ENCODE results near the gene SDK2. TPM values are rescaled to one million over a fixed set of nuclear protein-coding genes. Genes with fewer than 3 reads are reported as not detected.
A peak's percentile ranks its signal among the peaks of the same experiment; 100 is the strongest.
"Not testable (repeated sequence)": the region's sequence is repeated elsewhere in the genome, so short reads cannot be mapped to it uniquely, and the experiment has no call there.

SDK2 gene
- total RNA-seq, 2 donors from 2014 or later: 0.08 to 0.14 TPM

GRCh38 chr17:73338566-73339197 is 305.6 kb downstream of the SDK2 start:
- DNase-seq (ENCODE audit: low spot score) (no peak), ATAC-seq (no peak)
- Mint-ChIP-seq H3K4me1 (ENCODE audit: low read depth in 2 of 2) (peaks cover 0 to 8% of the 10 kb centered on the region in 2 donors), H3K27ac (no peak overlapping the region), H3K4me3 (no peak overlapping the region), H3K27me3 (no peaks in the 10 kb centered on the region), H3K9me3 (no peaks in the 10 kb centered on the region), H3K36me3 (no peaks in the 10 kb centered on the region)

DNA sequence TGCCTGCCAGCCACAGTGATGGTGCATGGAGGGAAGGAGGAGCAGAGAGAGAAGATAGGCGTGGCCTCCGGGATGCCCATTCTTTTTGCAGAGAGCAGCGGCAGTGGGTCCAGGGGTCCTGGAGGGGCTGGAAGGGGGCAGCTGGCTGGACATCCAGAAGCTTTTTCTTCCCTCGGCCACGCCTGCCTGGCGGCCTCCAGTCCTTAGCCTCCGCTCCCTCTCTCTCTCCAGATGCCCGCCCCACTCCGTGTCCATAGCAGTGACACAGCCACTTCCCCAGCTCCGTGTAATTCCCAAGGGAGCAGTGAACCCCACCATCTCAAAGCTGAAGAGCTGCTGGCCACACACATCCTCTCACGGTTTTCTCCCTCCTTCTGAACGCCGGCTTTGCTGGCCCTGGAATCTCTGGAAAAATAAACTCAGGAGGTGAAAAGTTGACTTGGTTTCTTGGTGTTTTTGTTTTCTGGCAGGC is 306.2 kb downstream of the SDK2 start:
- peaks cover 0 to 8% of the 10 kb centered on the region in 2 donors for H3K4me1 Mint-ChIP-seq (ENCODE audit: low read depth in 2 of 2)
- no peaks in the 10 kb centered on the region for H3K36me3 Mint-ChIP-seq
- no peak overlapping the region for H3K27ac Mint-ChIP-seq
- DNase-seq (ENCODE audit: low spot score): no peak
- H3K9me3 Mint-ChIP-seq: no peaks in the 10 kb centered on the region
- H3K27me3 Mint-ChIP-seq: no peaks in the 10 kb centered on the region
- no peak for ATAC-seq
- no peak overlapping the region for H3K4me3 Mint-ChIP-seq

DNA sequence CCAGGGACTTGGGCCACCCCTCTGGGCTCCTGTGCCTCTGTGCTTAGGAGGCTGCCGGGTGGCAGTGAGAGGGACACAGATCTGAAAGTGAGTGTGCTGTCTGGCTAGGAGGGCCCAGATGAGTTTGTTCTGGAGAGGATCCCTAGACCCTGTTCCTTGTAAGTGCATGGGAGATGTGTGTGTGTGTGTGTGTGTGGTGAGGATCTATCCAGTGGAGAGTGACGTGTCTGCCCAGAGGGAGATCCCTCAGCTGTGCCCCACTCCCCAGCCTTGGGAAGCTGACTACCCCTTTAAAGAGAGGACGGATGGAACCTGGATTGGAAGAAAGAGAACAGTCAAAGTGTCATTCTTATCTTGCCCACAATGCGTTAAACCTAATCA is 306.9 kb downstream of the SDK2 start:
- no peak overlapping the region for H3K27ac Mint-ChIP-seq
- peaks cover 0 to 8% of the 10 kb centered on the region in 2 donors for H3K4me1 Mint-ChIP-seq (ENCODE audit: low read depth in 2 of 2)
- H3K27me3 Mint-ChIP-seq: no peaks in the 10 kb centered on the region
- H3K9me3 Mint-ChIP-seq: no peaks in the 10 kb centered on the region
- H3K36me3 Mint-ChIP-seq: no peaks in the 10 kb centered on the region
- ATAC-seq (no peak), DNase-seq (ENCODE audit: low spot score) (no peak)
- no peak overlapping the region for H3K4me3 Mint-ChIP-seq

DNA sequence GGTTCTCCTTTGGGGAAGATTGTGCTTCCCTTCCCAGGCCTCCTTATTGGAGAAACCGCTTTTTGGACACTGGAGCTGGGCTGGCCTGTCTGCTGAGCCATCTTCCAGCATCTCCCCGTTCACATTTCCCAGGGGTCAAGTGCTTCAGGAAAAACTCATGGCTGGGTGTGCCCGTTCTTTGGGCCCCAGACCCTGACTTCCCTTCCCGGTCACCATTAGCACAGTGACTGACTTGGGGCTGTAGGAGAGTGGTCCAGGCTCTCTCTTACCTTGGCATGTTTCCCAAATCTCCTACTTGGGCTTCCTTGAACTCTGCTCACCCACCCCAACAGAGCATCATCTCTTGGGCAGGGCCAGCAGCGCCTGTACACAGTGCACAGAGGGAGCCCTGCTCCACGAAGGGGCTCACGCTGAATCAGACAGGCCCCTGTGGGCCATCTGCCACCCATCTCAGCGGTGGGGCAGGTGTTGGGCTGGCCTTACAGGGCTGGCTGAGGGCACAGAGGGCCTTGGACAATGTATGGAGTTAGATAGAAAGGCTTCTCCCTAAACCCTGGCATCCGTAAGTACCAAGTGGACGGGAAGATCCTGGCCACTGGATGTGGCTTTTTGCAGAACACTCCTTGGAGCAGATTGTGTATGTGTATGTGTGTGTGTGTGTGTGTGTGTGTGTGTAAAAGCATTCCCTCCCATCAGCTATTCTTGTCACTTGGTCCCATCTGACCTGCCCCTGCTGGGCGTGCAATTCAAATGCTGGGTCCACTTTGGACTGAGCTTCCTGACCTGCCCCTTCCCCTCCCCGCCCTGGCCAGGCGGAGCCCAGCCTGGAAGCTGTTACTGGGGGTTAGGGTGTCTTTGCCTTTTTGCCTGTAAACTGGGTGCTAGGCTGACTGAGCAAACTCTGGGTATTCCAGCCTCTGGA is 307.6 kb downstream of the SDK2 start:
- H3K36me3 Mint-ChIP-seq: no peaks in the 10 kb centered on the region
- H3K27me3 Mint-ChIP-seq: no peaks in the 10 kb centered on the region
- H3K4me3 Mint-ChIP-seq: no peak overlapping the region
- no peak for DNase-seq (ENCODE audit: low spot score)
- peaks cover 0 to 8% of the 10 kb centered on the region in 2 donors for H3K4me1 Mint-ChIP-seq (ENCODE audit: low read depth in 2 of 2)
- ATAC-seq: peak in 1 of 2 donors; percentile 17
- no peak overlapping the region for H3K27ac Mint-ChIP-seq
- no peaks in the 10 kb centered on the region for H3K9me3 Mint-ChIP-seq

DNA sequence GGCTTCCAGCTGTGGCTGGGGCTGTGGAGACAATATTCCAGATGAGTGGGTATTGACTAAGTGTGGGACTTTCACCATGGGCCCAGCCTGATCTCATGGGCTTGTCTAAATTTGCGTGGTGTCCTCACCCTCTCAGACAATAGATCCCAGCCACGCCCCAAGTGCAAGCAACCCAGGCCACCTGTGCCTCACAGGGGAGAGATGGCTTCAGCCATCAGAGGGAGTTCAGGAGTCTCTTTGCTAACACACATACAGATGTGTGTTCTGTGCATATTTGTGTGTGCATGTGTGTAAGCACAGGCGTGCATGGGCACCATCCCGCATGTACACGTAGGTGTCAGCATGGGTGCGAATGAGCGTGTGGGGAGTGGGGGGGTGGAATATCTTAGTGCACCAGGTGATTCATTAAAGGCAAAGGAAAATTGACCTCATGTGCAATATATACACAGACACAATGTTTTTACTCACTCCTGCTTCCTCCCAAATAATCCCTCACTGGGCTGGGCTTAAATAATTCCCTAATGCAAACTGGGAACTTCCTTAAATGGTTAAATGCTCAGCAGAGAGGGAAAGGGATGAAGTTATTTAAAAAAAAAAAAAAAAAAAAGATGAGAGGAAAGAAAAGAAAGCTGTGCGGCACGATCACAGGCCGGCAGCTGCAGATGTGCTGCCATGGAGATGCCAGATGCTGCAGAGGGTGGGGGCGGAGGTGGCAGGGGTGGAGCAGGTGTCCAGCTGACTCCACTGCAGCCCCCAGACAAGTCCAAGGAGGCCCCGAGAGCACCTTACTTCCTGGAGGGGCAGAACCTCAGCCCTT is 308.4 kb downstream of the SDK2 start:
- DNase-seq (ENCODE audit: low spot score): no peak
- no peak overlapping the region for H3K27ac Mint-ChIP-seq
- H3K9me3 Mint-ChIP-seq: no peaks in the 10 kb centered on the region
- H3K27me3 Mint-ChIP-seq: no peaks in the 10 kb centered on the region
- H3K4me3 Mint-ChIP-seq: no peak overlapping the region
- H3K4me1 Mint-ChIP-seq (ENCODE audit: low read depth in 2 of 2): peaks cover 0 to 8% of the 10 kb centered on the region in 2 donors
- H3K36me3 Mint-ChIP-seq: no peaks in the 10 kb centered on the region
- ATAC-seq: no peak

- H3K27me3 Mint-ChIP-seq: no peaks in the 10 kb centered on the region
- ATAC-seq (no peak), DNase-seq (ENCODE audit: low spot score) (no peak)
- H3K36me3 Mint-ChIP-seq: no peaks in the 10 kb centered on the region
- no peak overlapping the region for H3K27ac Mint-ChIP-seq
- H3K4me1 Mint-ChIP-seq (ENCODE audit: low read depth in 2 of 2): peaks cover 0 to 3% of the 10 kb centered on the region in 2 donors
- no peaks in the 10 kb centered on the region for H3K9me3 Mint-ChIP-seq
- H3K4me3 Mint-ChIP-seq: no peak overlapping the region
These were observed 309.3 kb downstream of the SDK2 start for GRCh38 chr17:73334771-73335513.

- not testable (repeated sequence) for H3K27ac Mint-ChIP-seq; H3K9me3 Mint-ChIP-seq; ATAC-seq; H3K4me1 Mint-ChIP-seq (ENCODE audit: low read depth in 2 of 2); H3K27me3 Mint-ChIP-seq; H3K36me3 Mint-ChIP-seq; DNase-seq (ENCODE audit: low spot score); H3K4me3 Mint-ChIP-seq
These were observed 310.8 kb downstream of the SDK2 start for GRCh38 chr17:73333445-73333844.

- Mint-ChIP-seq H3K36me3 (no peaks in the 10 kb centered on the region), H3K9me3 (no peaks in the 10 kb centered on the region), H3K27ac (no peak overlapping the region), H3K4me3 (no peak overlapping the region), H3K4me1 (ENCODE audit: low read depth in 2 of 2) (no peaks in the 10 kb centered on the region), H3K27me3 (peaks cover 5 to 7% of the 10 kb centered on the region in 2 donors)
- DNase-seq (ENCODE audit: low spot score) (no peak), ATAC-seq (no peak)
These were observed 313.2 kb downstream of the SDK2 start for GRCh38 chr17:73331060-73331459.

DNA sequence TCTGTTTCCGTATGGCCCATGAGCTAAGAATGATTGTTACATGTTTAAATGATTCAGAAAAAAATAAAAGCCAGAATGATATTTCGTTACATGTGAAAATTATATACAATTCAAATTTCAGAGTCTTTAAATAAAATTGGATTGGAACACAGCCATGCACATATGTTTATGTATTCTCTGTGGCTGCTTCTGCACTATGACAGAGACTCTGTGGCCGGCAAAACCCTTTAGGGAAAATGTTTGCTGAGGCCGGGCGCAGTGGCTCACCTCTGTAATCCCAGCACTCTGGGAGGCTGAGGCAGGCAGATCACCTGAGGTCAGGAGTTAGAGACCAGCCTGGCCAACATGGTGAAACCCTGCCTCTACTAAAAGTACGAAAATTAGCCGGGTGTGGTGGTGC is 316.6 kb downstream of the SDK2 start:
- Mint-ChIP-seq H3K4me1 (ENCODE audit: low read depth in 2 of 2) (no peaks in the 10 kb centered on the region), H3K36me3 (no peaks in the 10 kb centered on the region), H3K4me3 (no peak overlapping the region), H3K27ac (no peak overlapping the region), H3K27me3 (peaks cover 11 to 15% of the 10 kb centered on the region in 2 donors), H3K9me3 (no peaks in the 10 kb centered on the region)
- ATAC-seq (no peak), DNase-seq (ENCODE audit: low spot score) (no peak)

GRCh38 chr17:73325527-73325842 is 318.8 kb downstream of the SDK2 start:
- H3K36me3 Mint-ChIP-seq: no peaks in the 10 kb centered on the region
- DNase-seq (ENCODE audit: low spot score) (no peak), ATAC-seq (no peak)
- no peak overlapping the region for H3K4me3 Mint-ChIP-seq
- H3K4me1 Mint-ChIP-seq (ENCODE audit: low read depth in 2 of 2): no peaks in the 10 kb centered on the region
- H3K27me3 Mint-ChIP-seq: peaks cover 11 to 15% of the 10 kb centered on the region in 2 donors
- no peaks in the 10 kb centered on the region for H3K9me3 Mint-ChIP-seq
- no peak overlapping the region for H3K27ac Mint-ChIP-seq

- Mint-ChIP-seq H3K4me1 (ENCODE audit: low read depth in 2 of 2) (no peaks in the 10 kb centered on the region), H3K9me3 (no peaks in the 10 kb centered on the region), H3K27me3 (peaks cover 11 to 15% of the 10 kb centered on the region in 2 donors), H3K36me3 (no peaks in the 10 kb centered on the region), H3K4me3 (no peak overlapping the region), H3K27ac (no peak overlapping the region)
- ATAC-seq (no peak), DNase-seq (ENCODE audit: low spot score) (no peak)
These were observed 319.3 kb downstream of the SDK2 start for GRCh38 chr17:73324711-73325526.

DNA sequence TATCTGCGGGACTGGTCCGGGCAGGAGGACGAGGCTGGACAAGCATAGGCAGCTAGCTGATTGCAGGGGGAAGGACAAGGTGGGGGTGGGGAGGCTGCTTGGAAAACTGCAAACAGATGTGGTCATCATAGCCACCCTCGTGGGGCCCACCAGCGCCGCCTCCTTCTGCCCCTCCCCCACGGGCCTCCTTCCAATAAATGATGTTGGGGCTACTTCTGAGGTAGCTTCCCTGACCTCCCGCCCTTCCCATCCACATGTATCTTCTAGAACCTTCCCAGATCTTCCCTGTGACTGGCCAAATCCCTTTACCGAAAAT is 320.1 kb downstream of the SDK2 start:
- H3K27ac Mint-ChIP-seq: no peak overlapping the region
- ATAC-seq (no peak), DNase-seq (ENCODE audit: low spot score) (no peak)
- H3K27me3 Mint-ChIP-seq: peaks cover 11 to 15% of the 10 kb centered on the region in 2 donors
- no peaks in the 10 kb centered on the region for H3K9me3 Mint-ChIP-seq
- no peak overlapping the region for H3K4me3 Mint-ChIP-seq
- no peaks in the 10 kb centered on the region for H3K36me3 Mint-ChIP-seq
- H3K4me1 Mint-ChIP-seq (ENCODE audit: low read depth in 2 of 2): no peaks in the 10 kb centered on the region

Data from natural killer cell treated with Interleukin-12 subunit alpha and Interleukin-12 subunit beta and Interleukin-15 and Interleukin-18, amount 100 ng/mL, for 72 hours (primary cell).